DND-41 (cell line): Measurements from ENCODE around the gene RC3H1.

ENCODE experiments used
- CTCF ChIP-seq: IDR thresholded peaks from 2 replicates; pipeline ENCODE4 v1.5.1; 2012; ENCODE audit warnings: borderline replicate concordance, low read length, moderate library complexity, mild to moderate bottlenecking; ENCODE audit not compliant: poor library complexity, severe bottlenecking; ENCODE audit errors: extremely low read depth
- EZH2 ChIP-seq: IDR thresholded peaks from 3 replicates; pipeline ENCODE4 v1.6.1; 2012; ENCODE audit warnings: borderline replicate concordance, low read depth, mild to moderate bottlenecking, moderate library complexity, low read length, inconsistent platforms; ENCODE audit not compliant: severe bottlenecking

- TF ChIP-seq CTCF (no peak), EZH2 (no peak)
These were observed 104.3 kb downstream of the RC3H1 start for GRCh38 chr1:173917635-173918493.
